Smooth muscle cell (in vitro differentiated cells): ENCODE measurements around the gene CTIF. TPM values are rescaled to one million over a fixed set of nuclear protein-coding genes. Genes with fewer than 3 reads are reported as not detected.

Experiments used
- DNase-seq: peaks from one replicate; lab custom pipeline; 2025; ENCODE audit not compliant: unreplicated experiment; lab: John Stamatoyannopoulos, UW
- H2AFZ ChIP-seq: fragments of 200-600 bp; sonication (generic); 2 replicates; pipeline ENCODE4 v1.6.0; 2016; ENCODE audit warnings: antibody characterized with exemption, low read depth, mild to moderate bottlenecking
- H3F3A ChIP-seq: fragments of 200-600 bp; sonication (generic); 2 replicates; pipeline ENCODE4 v1.6.0; 2017; ENCODE audit warnings: antibody characterized with exemption, low read depth
- H3K27ac ChIP-seq: fragments of 200-600 bp; sonication (generic); 2 replicates; pipeline ENCODE4 v1.5.1; 2016; ENCODE audit warnings: low read depth, mild to moderate bottlenecking
- H3K27me3 ChIP-seq: fragments of 200-600 bp; sonication (generic); 2 replicates; pipeline ENCODE4 v1.6.1; 2016; ENCODE audit warnings: low read depth, mild to moderate bottlenecking
- H3K36me3 ChIP-seq: fragments of 200-600 bp; sonication (generic); 2 replicates; pipeline ENCODE4 v1.5.1; 2016; ENCODE audit warnings: low read depth
- H3K4me1 ChIP-seq: fragments of 200-600 bp; sonication (generic); 2 replicates; pipeline ENCODE4 v1.5.1; 2016; ENCODE audit warnings: low read depth
- H3K4me2 ChIP-seq: fragments of 200-600 bp; sonication (generic); 2 replicates; pipeline ENCODE4 v1.6.0; 2016; ENCODE audit warnings: mild to moderate bottlenecking
- H3K4me3 ChIP-seq: fragments of 200-600 bp; sonication (generic); 2 replicates; pipeline ENCODE4 v1.5.1; 2016; ENCODE audit warnings: mild to moderate bottlenecking
- H3K79me2 ChIP-seq: fragments of 200-600 bp; sonication (generic); 2 replicates; pipeline ENCODE4 v1.6.0; 2016; ENCODE audit warnings: low read depth, mild to moderate bottlenecking
- H3K9ac ChIP-seq: fragments of 200-600 bp; sonication (generic); 2 replicates; pipeline ENCODE4 v1.6.0; 2016; ENCODE audit warnings: low read depth
- H3K9me3 ChIP-seq: fragments of 200-600 bp; sonication (generic); replicated peaks from 2 replicates; pipeline ENCODE4 v1.5.1; 2016; ENCODE audit warnings: low read depth
- H4K20me1 ChIP-seq: fragments of 200-600 bp; sonication (generic); 2 replicates; pipeline ENCODE4 v1.6.0; 2016; ENCODE audit warnings: low read depth
- CTCF ChIP-seq: fragments of 200-600 bp; sonication (generic); IDR thresholded peaks from 2 replicates; pipeline ENCODE4 v1.5.1; 2017; ENCODE audit warnings: borderline replicate concordance, mild to moderate bottlenecking, antibody characterized with exemption; ENCODE audit not compliant: insufficient read depth, poor library complexity, severe bottlenecking
- WGBS: methylation state at CpG from one replicate; pipeline ENCODE4 v1.1.7; 2016; ENCODE audit warnings: low lambda C conversion rate; 5-methylcytosine and 5-hydroxymethylcytosine counted together
- polyA plus RNA-seq: library from polyadenylated mRNA; unstranded; fragments of >200 nt; fragmentation: Nextera tagmentation; extraction: Ambion mirVana; gene quantifications from 2 replicates; pipeline ENCODE4 v1.2.1, GENCODE V29; 2016
- total RNA-seq: library from RNA; depleted of rRNA; stranded (reverse); fragments of >200 nt; gene quantifications from 2 replicates; pipeline ENCODE4 v1.2.3, GENCODE V29; 2014

Gene CTIF
- total and polyA plus RNA-seq, 2 experiments from 2014 or later: 22.2 to 25.3 TPM

DNA sequence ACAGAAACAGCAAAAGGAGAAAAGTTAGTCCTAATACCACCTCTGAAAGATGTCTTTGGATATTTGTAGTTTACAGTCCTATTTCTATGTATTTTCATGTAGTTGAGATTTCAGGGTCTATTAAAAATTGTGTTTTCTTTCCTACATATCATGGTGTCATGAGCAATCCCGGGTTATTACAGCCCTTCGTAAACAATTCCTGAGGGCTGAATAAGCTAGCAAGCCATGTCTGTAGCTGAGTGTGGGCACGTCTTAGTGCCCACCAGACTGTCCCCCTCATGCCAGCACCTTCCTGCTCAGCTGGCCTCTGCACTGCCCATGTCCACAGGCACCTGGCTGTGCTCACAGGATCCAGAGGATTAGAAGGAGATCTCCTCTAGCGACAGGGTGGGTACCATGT is 60.6 kb downstream of the CTIF start:
- H2AFZ ChIP-seq: no peak overlapping the region
- TF ChIP-seq CTCF: no peak
- H3K9me3 ChIP-seq: no peaks in the 10 kb centered on the region
- no peak for DNase-seq
- H3K4me2 ChIP-seq: peak overlapping the region; percentile 49
- peaks cover 4% of the 10 kb centered on the region for H3F3A ChIP-seq
- no peaks in the 10 kb centered on the region for H3K27me3 ChIP-seq
- H4K20me1 ChIP-seq: peaks cover 38% of the 10 kb centered on the region
- peak overlapping the region; percentile 44 for H3K9ac ChIP-seq
- H3K36me3 ChIP-seq: no peaks in the 10 kb centered on the region
- peak overlapping the region; percentile 97 for H3K27ac ChIP-seq
- H3K4me1 ChIP-seq: peaks cover 35% of the 10 kb centered on the region
- WGBS: 54% methylated on average over 4 of the region's 4 CpGs
- peaks cover 35% of the 10 kb centered on the region for H3K79me2 ChIP-seq
- no peak overlapping the region for H3K4me3 ChIP-seq

DNA sequence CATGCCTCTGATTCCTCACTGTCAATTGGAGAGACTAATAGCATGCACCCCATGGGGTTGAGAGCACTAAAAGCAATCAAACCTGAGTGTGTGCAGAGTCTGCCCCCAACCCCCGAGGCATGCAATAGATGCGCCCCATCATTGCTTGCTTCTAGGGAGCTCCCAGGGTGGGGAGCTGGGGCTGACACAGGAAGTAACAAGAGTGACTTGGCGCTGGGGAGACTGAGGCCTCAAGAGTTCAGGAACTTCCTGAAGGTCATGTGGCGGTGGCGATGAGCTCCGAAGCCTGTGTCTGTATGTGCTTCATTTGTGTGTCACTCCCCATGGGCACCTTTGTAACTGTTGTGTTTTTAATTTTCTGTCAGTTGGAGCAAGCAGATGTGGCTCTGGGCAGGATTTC is 61.2 kb downstream of the CTIF start:
- no peak for DNase-seq
- H3K4me3 ChIP-seq: no peak overlapping the region
- no peak for TF ChIP-seq CTCF
- peaks cover 36% of the 10 kb centered on the region for H3K4me1 ChIP-seq
- no peak overlapping the region for H2AFZ ChIP-seq
- peaks cover 9% of the 10 kb centered on the region for H3F3A ChIP-seq
- peak overlapping the region; percentile 49 for H3K4me2 ChIP-seq
- no peaks in the 10 kb centered on the region for H3K36me3 ChIP-seq
- H3K27ac ChIP-seq: peak overlapping the region; percentile 97
- H4K20me1 ChIP-seq: peaks cover 37% of the 10 kb centered on the region
- no peaks in the 10 kb centered on the region for H3K9me3 ChIP-seq
- no peaks in the 10 kb centered on the region for H3K27me3 ChIP-seq
- WGBS: 97% methylated on average over 6 of the region's 6 CpGs
- peak overlapping the region; percentile 32 for H3K9ac ChIP-seq
- peaks cover 39% of the 10 kb centered on the region for H3K79me2 ChIP-seq

- H3K36me3 ChIP-seq: no peaks in the 10 kb centered on the region
- no peak for TF ChIP-seq CTCF
- peaks cover 10% of the 10 kb centered on the region for H3F3A ChIP-seq
- no peak for DNase-seq
- H3K79me2 ChIP-seq: peaks cover 41% of the 10 kb centered on the region
- peaks cover 37% of the 10 kb centered on the region for H4K20me1 ChIP-seq
- H3K27me3 ChIP-seq: no peaks in the 10 kb centered on the region
- peak overlapping the region; percentile 83 for H3K9ac ChIP-seq
- 34% methylated on average over 8 of the region's 8 CpGs for WGBS
- H3K4me3 ChIP-seq: no peak overlapping the region
- no peak overlapping the region for H2AFZ ChIP-seq
- H3K9me3 ChIP-seq: no peaks in the 10 kb centered on the region
- H3K4me2 ChIP-seq: peak overlapping the region; percentile 49
- H3K4me1 ChIP-seq: peaks cover 42% of the 10 kb centered on the region
- peak overlapping the region; percentile 97 for H3K27ac ChIP-seq
Observed at GRCh38 chr18:48600456-48601090, 61.7 kb downstream of the CTIF start.

DNA sequence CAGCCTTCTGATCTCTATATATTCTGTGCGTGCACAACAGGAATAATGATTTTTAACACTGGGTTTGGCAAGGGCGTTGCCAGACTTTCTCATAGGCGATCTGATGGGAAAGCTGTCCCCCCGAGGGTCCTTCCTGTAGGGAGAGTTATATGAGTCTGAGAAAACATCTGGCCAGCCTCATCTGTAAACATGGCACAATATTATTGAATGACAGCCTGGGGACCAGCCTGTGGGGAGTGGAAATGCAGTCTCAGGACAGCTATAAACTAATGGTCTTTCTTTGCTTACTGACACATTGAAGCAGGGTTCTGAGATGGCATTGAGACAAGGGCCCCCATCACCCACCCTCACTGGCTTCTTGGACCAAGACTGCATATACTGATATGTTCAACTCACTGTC is 62.5 kb downstream of the CTIF start:
- Histone ChIP-seq H3K9ac (peak overlapping the region; percentile 83), H3F3A (peaks cover 15% of the 10 kb centered on the region), H3K9me3 (no peaks in the 10 kb centered on the region), H4K20me1 (peaks cover 42% of the 10 kb centered on the region), H3K27me3 (no peaks in the 10 kb centered on the region), H3K79me2 (peaks cover 47% of the 10 kb centered on the region), H2AFZ (no peak overlapping the region), H3K36me3 (no peaks in the 10 kb centered on the region), H3K4me2 (peak overlapping the region; percentile 49), H3K27ac (peak overlapping the region; percentile 97), H3K4me3 (no peak overlapping the region), H3K4me1 (peaks cover 47% of the 10 kb centered on the region)
- 71% methylated on average over 4 of the region's 4 CpGs for WGBS
- TF ChIP-seq CTCF: no peak
- no peak for DNase-seq
